Measurements from ENCODE around the gene ITPR2.
"Not testable (repeated sequence)": the region's sequence is repeated elsewhere in the genome, so short reads cannot be mapped to it uniquely, and the experiment has no call there.

ITPR2 gene

GRCh38 chr12:26868447-26869103 is 35.6 kb upstream of the ITPR2 start:
- peak overlapping the region; percentile 37 for H3K9ac ChIP-seq (ENCODE audit: low read depth, low read length, poor library complexity, severe bottlenecking)
- no peak overlapping the region for H3K4me2 ChIP-seq (ENCODE audit: low read depth, low read length, poor library complexity, severe bottlenecking)
- H4K20me1 ChIP-seq (ENCODE audit: insufficient read depth, low read length, poor library complexity, severe bottlenecking), result no peaks in the 10 kb centered on the region
- H2AFZ ChIP-seq (ENCODE audit: low read length), result no peak overlapping the region
- H3K9me2 ChIP-seq (replicated peaks; ENCODE audit: low read depth, low read length), result no peaks in the 10 kb centered on the region
- H3K9me3 ChIP-seq (ENCODE audit: insufficient read depth, low read depth, low read length), result no peaks in the 10 kb centered on the region
- H3K4me3 ChIP-seq (ENCODE audit: low read length, poor library complexity, severe bottlenecking), result no peak overlapping the region
- no peak for TF ChIP-seq EZH2phosphoT487 (IDR thresholded peaks at IDR 0.05; ENCODE audit: borderline replicate concordance)
- TF ChIP-seq CTCF (conservative IDR thresholded peaks at IDR 0.05; ENCODE audit: low read length), result no peak
- peaks cover 71% of the 10 kb centered on the region for H3K4me1 ChIP-seq (ENCODE audit: insufficient read depth, low read length, poor library complexity, severe bottlenecking)
- no peaks in the 10 kb centered on the region for H3K79me2 ChIP-seq (ENCODE audit: insufficient read depth, low read length)
- no peaks in the 10 kb centered on the region for H3K27me3 ChIP-seq (ENCODE audit: insufficient read depth, low read length, poor library complexity, severe bottlenecking)
- no peaks in the 10 kb centered on the region for H3K36me3 ChIP-seq (ENCODE audit: insufficient read depth, low read length)
- peaks cover 17% of the 10 kb centered on the region; the same call in 1 of the 2 replicates for H3F3A ChIP-seq (ENCODE audit: low read depth)

GRCh38 chr12:26867080-26867479 is 34.1 kb upstream of the ITPR2 start:
- Histone ChIP-seq H3K79me2 (ENCODE audit: insufficient read depth, low read length) (no peaks in the 10 kb centered on the region), H3K9me2 (replicated peaks; ENCODE audit: low read depth, low read length) (no peaks in the 10 kb centered on the region), H3K4me2 (ENCODE audit: low read depth, low read length, poor library complexity, severe bottlenecking) (peak overlapping the region; percentile 74), H3F3A (ENCODE audit: low read depth) (peaks cover 14% of the 10 kb centered on the region; the same call in 1 of the 2 replicates), H3K4me1 (ENCODE audit: insufficient read depth, low read length, poor library complexity, severe bottlenecking) (peaks cover 56% of the 10 kb centered on the region), H3K4me3 (ENCODE audit: low read length, poor library complexity, severe bottlenecking) (peak overlapping the region; percentile 61), H3K9me3 (ENCODE audit: insufficient read depth, low read depth, low read length) (no peaks in the 10 kb centered on the region), H3K9ac (ENCODE audit: low read depth, low read length, poor library complexity, severe bottlenecking) (peak overlapping the region; percentile 63), H3K36me3 (ENCODE audit: insufficient read depth, low read length) (no peaks in the 10 kb centered on the region), H4K20me1 (ENCODE audit: insufficient read depth, low read length, poor library complexity, severe bottlenecking) (no peaks in the 10 kb centered on the region), H3K27me3 (ENCODE audit: insufficient read depth, low read length, poor library complexity, severe bottlenecking) (no peaks in the 10 kb centered on the region), H2AFZ (ENCODE audit: low read length) (no peak overlapping the region; the same call in 1 of the 2 replicates)
- TF ChIP-seq CTCF (conservative IDR thresholded peaks at IDR 0.05; ENCODE audit: low read length) (no peak), EZH2phosphoT487 (IDR thresholded peaks at IDR 0.05; ENCODE audit: borderline replicate concordance) (no peak)

GRCh38 chr12:26863515-26863914 is 30.5 kb upstream of the ITPR2 start:
- no peak overlapping the region for H2AFZ ChIP-seq (ENCODE audit: low read length)
- no peak overlapping the region for H3K4me3 ChIP-seq (ENCODE audit: low read length, poor library complexity, severe bottlenecking)
- no peak overlapping the region for H3K9ac ChIP-seq (ENCODE audit: low read depth, low read length, poor library complexity, severe bottlenecking)
- H3K4me1 ChIP-seq (ENCODE audit: insufficient read depth, low read length, poor library complexity, severe bottlenecking), result peaks cover 21% of the 10 kb centered on the region
- H3K9me2 ChIP-seq (replicated peaks; ENCODE audit: low read depth, low read length), result no peaks in the 10 kb centered on the region
- H3K36me3 ChIP-seq (ENCODE audit: insufficient read depth, low read length), result no peaks in the 10 kb centered on the region
- H3K27me3 ChIP-seq (ENCODE audit: insufficient read depth, low read length, poor library complexity, severe bottlenecking), result no peaks in the 10 kb centered on the region
- H3K9me3 ChIP-seq (ENCODE audit: insufficient read depth, low read depth, low read length), result no peaks in the 10 kb centered on the region
- H3K79me2 ChIP-seq (ENCODE audit: insufficient read depth, low read length), result no peaks in the 10 kb centered on the region
- TF ChIP-seq CTCF (conservative IDR thresholded peaks at IDR 0.05; ENCODE audit: low read length) (peak; percentile 68), EZH2phosphoT487 (IDR thresholded peaks at IDR 0.05; ENCODE audit: borderline replicate concordance) (no peak)
- no peaks in the 10 kb centered on the region for H4K20me1 ChIP-seq (ENCODE audit: insufficient read depth, low read length, poor library complexity, severe bottlenecking)
- peaks cover 6% of the 10 kb centered on the region; the same call in 1 of the 2 replicates for H3F3A ChIP-seq (ENCODE audit: low read depth)
- no peak overlapping the region for H3K4me2 ChIP-seq (ENCODE audit: low read depth, low read length, poor library complexity, severe bottlenecking)

GRCh38 chr12:26862787-26863186 is 29.8 kb upstream of the ITPR2 start:
- H3F3A ChIP-seq (ENCODE audit: low read depth); H3K27me3 ChIP-seq (ENCODE audit: insufficient read depth, low read length, poor library complexity, severe bottlenecking); H3K79me2 ChIP-seq (ENCODE audit: insufficient read depth, low read length); H3K36me3 ChIP-seq (ENCODE audit: insufficient read depth, low read length); H3K9ac ChIP-seq (ENCODE audit: low read depth, low read length, poor library complexity, severe bottlenecking); H3K9me3 ChIP-seq (ENCODE audit: insufficient read depth, low read depth, low read length); H4K20me1 ChIP-seq (ENCODE audit: insufficient read depth, low read length, poor library complexity, severe bottlenecking); H3K4me3 ChIP-seq (ENCODE audit: low read length, poor library complexity, severe bottlenecking); H3K9me2 ChIP-seq (replicated peaks; ENCODE audit: low read depth, low read length); H2AFZ ChIP-seq (ENCODE audit: low read length); H3K4me2 ChIP-seq (ENCODE audit: low read depth, low read length, poor library complexity, severe bottlenecking): not testable (repeated sequence)
- peaks cover 19% of the 10 kb centered on the region for H3K4me1 ChIP-seq (ENCODE audit: insufficient read depth, low read length, poor library complexity, severe bottlenecking)

Measured in Loucy (cell line).